Skeletal muscle tissue (tissue), 4 donors: ENCODE data around the gene CBL. TPM values are rescaled to one million over a fixed set of nuclear protein-coding genes. Genes with fewer than 3 reads are reported as not detected.
"Not testable (repeated sequence)": the region's sequence is repeated elsewhere in the genome, so short reads cannot be mapped to it uniquely, and the experiment has no call there.

Source experiments
- H3K27ac ChIP-seq: one replicate; pipeline ENCODE4 v1.7.0; 2013; ENCODE audit warnings: mild to moderate bottlenecking, low read depth, low read length, inconsistent platforms
- H3K27me3 ChIP-seq, 3 donors: one replicate each; pipeline ENCODE4 v1.7.0; 2013; ENCODE audit warnings: low read length in 3 of 3; ENCODE audit not compliant: control insufficient read depth in 3 of 3, insufficient read depth in 3 of 3
- H3K36me3 ChIP-seq, 3 donors: one replicate each; pipeline ENCODE4 v1.7.0; 2013; ENCODE audit warnings: low read length in 3 of 3; ENCODE audit not compliant: control insufficient read depth in 3 of 3, insufficient read depth in 3 of 3
- H3K4me1 ChIP-seq, 3 donors: one replicate each; pipeline ENCODE4 v1.7.0; 2013; ENCODE audit warnings: low read length in 3 of 3, mild to moderate bottlenecking in 3 of 3; ENCODE audit not compliant: control insufficient read depth in 3 of 3, insufficient read depth in 3 of 3
- H3K4me3 ChIP-seq, 3 donors: one replicate each; pipeline ENCODE4 v1.7.0; 2013; ENCODE audit warnings: low read length in 3 of 3
- H3K9ac ChIP-seq, 3 donors: one replicate each; pipeline ENCODE4 v1.7.0; 2013; ENCODE audit warnings: low read length in 3 of 3, mild to moderate bottlenecking in 3 of 3, moderate library complexity in 2 of 3, low read depth in 1 of 3
- H3K9me3 ChIP-seq, 3 donors: one replicate each; pipeline ENCODE4 v1.7.0; 2013; ENCODE audit warnings: low read length in 3 of 3; ENCODE audit not compliant: control insufficient read depth in 3 of 3
- total RNA-seq: library from RNA; depleted of rRNA; stranded (reverse); fragments of >200 nt; gene quantifications from one replicate; pipeline ENCODE4 v1.2.3, GENCODE V29; 2014
- donor health status: Osteomylitis.

CBL gene
- total RNA-seq, 1 donor from 2014 or later = 9.9 TPM

- H3K9me3 ChIP-seq, H3K4me1 ChIP-seq, H3K9ac ChIP-seq, H3K4me3 ChIP-seq, H3K27me3 ChIP-seq, H3K27ac ChIP-seq: not testable (repeated sequence)
- peaks cover 2 to 11% (median 3%) of the 10 kb centered on the region in 3 donors for H3K36me3 ChIP-seq
Observed at GRCh38 chr11:119228535-119229287, 22.6 kb downstream of the CBL start.

- H3K27me3 ChIP-seq = no peaks in the 10 kb centered on the region
- no peak overlapping the region for H3K9ac ChIP-seq
Observed at GRCh38 chr11:119229288-119229672, 23.1 kb downstream of the CBL start.

GRCh38 chr11:119229741-119230140 lies 23.6 kb downstream of the CBL start:
- H3K4me3 ChIP-seq = no peak overlapping the region
- H3K9me3 ChIP-seq = no peaks in the 10 kb centered on the region
- no peaks in the 10 kb centered on the region for H3K4me1 ChIP-seq
- H3K36me3 ChIP-seq = peaks cover 3 to 12% (median 3%) of the 10 kb centered on the region in 3 donors
- no peaks in the 10 kb centered on the region for H3K27me3 ChIP-seq
- H3K9ac ChIP-seq = no peak overlapping the region
- no peak overlapping the region for H3K27ac ChIP-seq

More at GRCh38 chr11:119229288-119229672, 23.1 kb downstream of the CBL start:
- peaks cover 3 to 12% (median 3%) of the 10 kb centered on the region in 3 donors for H3K36me3 ChIP-seq
- H3K4me3 ChIP-seq = no peak overlapping the region
- H3K9me3 ChIP-seq = no peaks in the 10 kb centered on the region
- no peak overlapping the region for H3K27ac ChIP-seq
- no peaks in the 10 kb centered on the region for H3K4me1 ChIP-seq

- Histone ChIP-seq H3K27ac (no peak overlapping the region), H3K9ac (no peak overlapping the region), H3K4me3 (no peak overlapping the region), H3K4me1 (no peaks in the 10 kb centered on the region), H3K27me3 (no peaks in the 10 kb centered on the region), H3K9me3 (no peaks in the 10 kb centered on the region), H3K36me3 (peaks cover 3 to 12% (median 3%) of the 10 kb centered on the region in 3 donors)
Observed at GRCh38 chr11:119236490-119236889, 30.4 kb downstream of the CBL start.

GRCh38 chr11:119236891-119237290 lies 30.8 kb downstream of the CBL start:
- Histone ChIP-seq H3K4me3 (no peak overlapping the region), H3K27ac (no peak overlapping the region), H3K9me3 (no peaks in the 10 kb centered on the region), H3K4me1 (no peaks in the 10 kb centered on the region), H3K9ac (no peak overlapping the region), H3K27me3 (no peaks in the 10 kb centered on the region), H3K36me3 (peaks cover 3 to 12% (median 3%) of the 10 kb centered on the region in 3 donors)

- Histone ChIP-seq H3K36me3 (peaks cover under 1 to 10% (median 3%) of the 10 kb centered on the region in 3 donors), H3K9ac (no peak overlapping the region), H3K27ac (no peak overlapping the region), H3K27me3 (no peaks in the 10 kb centered on the region), H3K9me3 (no peaks in the 10 kb centered on the region), H3K4me3 (no peak overlapping the region), H3K4me1 (no peaks in the 10 kb centered on the region)
Observed at GRCh38 chr11:119237515-119237914, 31.4 kb downstream of the CBL start.

- Histone ChIP-seq H3K4me1 (no peaks in the 10 kb centered on the region), H3K27ac (no peak overlapping the region), H3K27me3 (no peaks in the 10 kb centered on the region), H3K9ac (no peak overlapping the region), H3K4me3 (no peak overlapping the region), H3K9me3 (no peaks in the 10 kb centered on the region), H3K36me3 (no peaks in the 10 kb centered on the region)
Observed at GRCh38 chr11:119248750-119249670, 42.9 kb downstream of the CBL start.

GRCh38 chr11:119249671-119250010 lies 43.5 kb downstream of the CBL start:
- Histone ChIP-seq H3K9ac (no peak overlapping the region), H3K27me3 (no peaks in the 10 kb centered on the region)

GRCh38 chr11:119251114-119251513 lies 45.0 kb downstream of the CBL start:
- H3K27me3 ChIP-seq = no peaks in the 10 kb centered on the region
- no peak overlapping the region for H3K4me3 ChIP-seq
- H3K36me3 ChIP-seq = no peaks in the 10 kb centered on the region
- no peaks in the 10 kb centered on the region for H3K4me1 ChIP-seq
- H3K9me3 ChIP-seq = no peaks in the 10 kb centered on the region
- H3K27ac ChIP-seq = no peak overlapping the region
- no peak overlapping the region for H3K9ac ChIP-seq

More at GRCh38 chr11:119249671-119250010, 43.5 kb downstream of the CBL start:
- Histone ChIP-seq H3K27ac (no peak overlapping the region), H3K36me3 (no peaks in the 10 kb centered on the region), H3K9me3 (no peaks in the 10 kb centered on the region), H3K4me3 (no peak overlapping the region), H3K4me1 (no peaks in the 10 kb centered on the region)

- H3K4me1 ChIP-seq = no peaks in the 10 kb centered on the region
- H3K27ac ChIP-seq = no peak overlapping the region
- H3K36me3 ChIP-seq = no peaks in the 10 kb centered on the region
- H3K9me3 ChIP-seq = no peaks in the 10 kb centered on the region
- no peaks in the 10 kb centered on the region for H3K27me3 ChIP-seq
- H3K4me3 ChIP-seq = no peak overlapping the region
- H3K9ac ChIP-seq = no peak overlapping the region
Observed at GRCh38 chr11:119254239-119254638, 48.1 kb downstream of the CBL start.
